ENCODE data around the gene SULT1C4. TPM values are rescaled to one million over a fixed set of nuclear protein-coding genes. Genes with fewer than 3 reads are reported as not detected.
"Not testable (repeated sequence)": the region's sequence is repeated elsewhere in the genome, so short reads cannot be mapped to it uniquely, and the experiment has no call there.

SULT1C4 gene
- polyA plus RNA-seq, 1 experiment = 4.0 TPM

- DNase-seq (ENCODE audit: low read depth, low spot score) = no peak
- Histone ChIP-seq H3K27me3 (ENCODE audit: control insufficient read depth, insufficient read depth, low read length) (peaks cover 2% of the 10 kb centered on the region), H3K9me3 (ENCODE audit: control insufficient read depth, insufficient read depth, low read length) (no peaks in the 10 kb centered on the region), H3K4me3 (ENCODE audit: low read depth, low read length) (no peak overlapping the region), H3K27ac (ENCODE audit: low read depth, low read length) (no peak overlapping the region)
- no peak for TF ChIP-seq CTCF (IDR thresholded peaks at IDR 0.05; ENCODE audit: low read depth, low read length)
- POLR2A ChIA-PET = interaction anchor here (0.6 kb wide), 1 partner anchor 180 kb away, joined by 3 read pairs; no protein-coding TSS in a partner anchor
- CTCF ChIA-PET = no interaction called here
These were observed 21.6 kb upstream of the SULT1C4 start for GRCh38 chr2:108355906-108356734.

GRCh38 chr2:108359336-108359735, 18.4 kb upstream of the SULT1C4 start:
- POLR2A ChIA-PET; H3K9me3 ChIP-seq (ENCODE audit: control insufficient read depth, insufficient read depth, low read length); CTCF ChIA-PET: not testable (repeated sequence)

GRCh38 chr2:108360776-108361468, 16.8 kb upstream of the SULT1C4 start:
- ChIA-PET CTCF (interaction anchor here (1.0 kb wide), 1 partner anchor 276 kb away, joined by 3 read pairs; no protein-coding TSS in a partner anchor), POLR2A (no interaction called here)
- no peak for DNase-seq (ENCODE audit: low read depth, low spot score)
- TF ChIP-seq CTCF (IDR thresholded peaks at IDR 0.05; ENCODE audit: low read depth, low read length) = no peak
- H3K4me3 ChIP-seq (ENCODE audit: low read depth, low read length) = no peak overlapping the region
- H3K9me3 ChIP-seq (ENCODE audit: control insufficient read depth, insufficient read depth, low read length) = peaks cover 5% of the 10 kb centered on the region; the same call in 1 of the 2 replicates
- no peaks in the 10 kb centered on the region for H3K27me3 ChIP-seq (ENCODE audit: control insufficient read depth, insufficient read depth, low read length)
- H3K27ac ChIP-seq (ENCODE audit: low read depth, low read length) = no peak overlapping the region

More at GRCh38 chr2:108359336-108359735, 18.4 kb upstream of the SULT1C4 start:
- H3K4me3 ChIP-seq (ENCODE audit: low read depth, low read length); H3K27ac ChIP-seq (ENCODE audit: low read depth, low read length); H3K27me3 ChIP-seq (ENCODE audit: control insufficient read depth, insufficient read depth, low read length); DNase-seq (ENCODE audit: low read depth, low spot score): not testable (repeated sequence)

- POLR2A ChIA-PET = interaction anchor here (0.6 to 1.0 kb wide), 2 partner anchors 11 to 151 kb away, joined by 3 to 7 read pairs; no protein-coding TSS in a partner anchor
- no peak overlapping the region for H3K4me3 ChIP-seq (ENCODE audit: low read depth, low read length)
- H3K27me3 ChIP-seq (ENCODE audit: control insufficient read depth, insufficient read depth, low read length) = no peaks in the 10 kb centered on the region
- no peak for DNase-seq (ENCODE audit: low read depth, low spot score)
- TF ChIP-seq CTCF (IDR thresholded peaks at IDR 0.05; ENCODE audit: low read depth, low read length) = no peak
- peaks cover 5% of the 10 kb centered on the region; the same call in 1 of the 2 replicates for H3K9me3 ChIP-seq (ENCODE audit: control insufficient read depth, insufficient read depth, low read length)
- no peak overlapping the region for H3K27ac ChIP-seq (ENCODE audit: low read depth, low read length)
- CTCF ChIA-PET = interaction anchor here (0.9 kb wide), 1 partner anchor 40 kb away, joined by 3 read pairs; no protein-coding TSS in a partner anchor
These were observed 14.5 kb upstream of the SULT1C4 start for GRCh38 chr2:108363024-108363907.

GRCh38 chr2:108363908-108364225, 13.9 kb upstream of the SULT1C4 start:
- ChIA-PET CTCF (interaction anchor here (0.9 kb wide), 1 partner anchor 39 kb away, joined by 3 read pairs; no protein-coding TSS in a partner anchor), POLR2A (interaction anchor here (1.0 kb wide), 1 partner anchor 10 kb away, joined by 3 read pairs; no protein-coding TSS in a partner anchor)
- Histone ChIP-seq H3K27ac (ENCODE audit: low read depth, low read length) (no peak overlapping the region), H3K27me3 (ENCODE audit: control insufficient read depth, insufficient read depth, low read length) (no peaks in the 10 kb centered on the region), H3K4me3 (ENCODE audit: low read depth, low read length) (no peak overlapping the region), H3K9me3 (ENCODE audit: control insufficient read depth, insufficient read depth, low read length) (peaks cover 5% of the 10 kb centered on the region; the same call in 1 of the 2 replicates)
- no peak for DNase-seq (ENCODE audit: low read depth, low spot score)
- no peak for TF ChIP-seq CTCF (IDR thresholded peaks at IDR 0.05; ENCODE audit: low read depth, low read length)
